HEK293 (cell line): ENCODE measurements around the gene OR8A1.

ENCODE experiments used
- CTCF ChIP-seq: fragments of 450-650 bp; formaldehyde crosslinking; IDR thresholded peaks from 2 replicates; pipeline ENCODE4 v1.5.1; 2016; ENCODE audit warnings: missing biosample characterization, missing genetic modification characterization
- TCF7L2 ChIP-seq: IDR thresholded peaks from 2 replicates; pipeline ENCODE4 v1.6.1; 2011; ENCODE audit warnings: low read depth, mild to moderate bottlenecking, inconsistent platforms, low read length, moderate library complexity, borderline replicate concordance
- ZBTB11 ChIP-seq: fragments of 450-650 bp; formaldehyde crosslinking; conservative IDR thresholded peaks from 2 replicates; pipeline ENCODE4 v1.5.1; 2016; ENCODE audit warnings: low read depth, missing biosample characterization, missing genetic modification characterization
- ZNF10 ChIP-seq: fragments of 450-650 bp; formaldehyde crosslinking; IDR thresholded peaks from 2 replicates; pipeline ENCODE4 v1.5.1; 2017; ENCODE audit warnings: missing biosample characterization, missing genetic modification characterization

- TF ChIP-seq CTCF (tag by site-specific recombination) (no peak), ZNF10 (no peak), TCF7L2 (no peak), ZBTB11 (tag by site-specific recombination) (no peak)
These were observed 8.1 kb downstream of the OR8A1 start for GRCh38 chr11:124577716-124578427.
